ENCODE data around the gene KCNK18.
A peak's percentile ranks its signal among the peaks of the same experiment; 100 is the strongest.
"Not testable (repeated sequence)": the region's sequence is repeated elsewhere in the genome, so short reads cannot be mapped to it uniquely, and the experiment has no call there.

Gene KCNK18

GRCh38 chr10:117174439-117175214 lies 22.7 kb upstream of the KCNK18 start:
- DNase-seq = no peak

GRCh38 chr10:117175215-117175900 lies 21.9 kb upstream of the KCNK18 start:
- DNase-seq = no peak

- DNase-seq = no peak
Measured at GRCh38 chr10:117175901-117176534, 21.3 kb upstream of the KCNK18 start.

DNA sequence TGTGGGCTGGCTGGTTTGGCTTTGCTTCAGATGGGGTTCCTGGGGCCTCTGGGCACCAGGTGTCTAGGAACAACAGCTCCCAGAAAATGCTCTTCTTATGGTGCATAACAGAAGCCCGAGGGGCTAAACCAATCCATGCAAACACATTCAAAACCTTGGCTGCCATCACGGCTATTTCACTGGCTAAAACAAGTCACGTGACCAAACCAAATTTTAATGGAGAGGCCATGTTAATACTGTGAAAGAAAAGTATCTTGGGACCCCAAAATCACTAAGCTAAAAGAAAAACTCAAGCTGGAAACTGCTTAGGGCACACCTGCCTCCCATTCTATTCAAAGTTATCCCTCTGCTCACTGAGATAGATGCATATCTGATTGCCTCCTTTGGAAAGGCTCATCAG lies 19.1 kb upstream of the KCNK18 start:
- no peak for DNase-seq

DNA sequence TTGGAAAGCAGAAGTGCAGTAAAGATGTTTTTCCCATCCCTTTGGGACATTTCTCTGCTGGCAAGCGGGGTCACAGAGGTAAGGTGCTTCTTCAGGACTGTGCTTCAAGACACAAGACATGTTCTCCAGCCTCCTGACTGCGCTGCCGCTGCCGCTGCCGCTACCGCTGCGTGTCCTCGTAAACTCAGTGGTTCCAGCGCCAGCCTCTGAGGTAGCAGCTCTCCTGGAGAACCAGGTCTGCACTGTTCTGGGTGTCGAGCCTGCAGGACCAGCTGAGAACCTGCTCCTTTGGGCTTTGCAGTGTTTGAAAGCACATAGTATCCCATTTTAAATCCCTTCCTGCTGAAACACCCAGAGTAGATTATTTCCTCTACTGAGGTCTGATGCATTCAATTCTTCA lies 13.0 kb upstream of the KCNK18 start:
- no peak for DNase-seq

DNA sequence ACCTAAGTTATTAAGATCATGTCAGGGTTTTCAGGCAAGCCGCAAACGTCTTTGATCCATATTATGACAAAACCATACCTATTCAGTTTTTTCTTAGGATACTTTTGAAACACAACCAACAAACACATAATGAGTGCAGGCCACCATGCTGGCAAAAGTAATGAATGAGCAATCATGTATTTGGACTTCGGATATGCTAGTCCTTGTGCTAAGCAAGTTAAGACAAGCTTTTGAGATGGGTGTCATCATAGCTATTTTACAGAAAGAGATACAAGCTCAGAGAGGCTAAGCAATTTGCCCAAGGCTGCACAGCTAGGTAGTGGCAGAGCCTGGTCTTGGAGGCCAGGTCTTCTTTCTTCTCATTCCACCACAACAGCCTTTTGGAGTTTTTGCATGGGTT lies 12.5 kb upstream of the KCNK18 start:
- DNase-seq = no peak

DNA sequence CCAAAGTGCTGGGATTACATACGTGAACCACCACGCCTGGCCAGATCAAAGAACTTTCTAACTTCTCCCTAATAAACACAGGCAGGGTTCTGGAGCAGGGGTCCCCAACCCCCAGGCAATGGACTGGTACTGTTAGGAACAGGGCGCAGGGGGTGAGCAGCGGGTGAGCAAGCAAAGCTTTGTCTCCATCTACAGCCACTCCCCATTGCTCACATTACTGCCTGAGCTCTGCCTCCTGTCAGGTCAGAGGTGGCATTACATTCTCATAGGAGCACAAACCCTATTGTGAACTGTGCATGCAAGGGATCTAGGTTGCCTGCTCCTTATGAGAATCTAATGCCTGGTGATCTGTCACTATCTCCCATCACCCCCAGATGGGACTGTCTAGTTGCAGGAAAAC lies 11.5 kb upstream of the KCNK18 start:
- DNase-seq = not testable (repeated sequence)

DNA sequence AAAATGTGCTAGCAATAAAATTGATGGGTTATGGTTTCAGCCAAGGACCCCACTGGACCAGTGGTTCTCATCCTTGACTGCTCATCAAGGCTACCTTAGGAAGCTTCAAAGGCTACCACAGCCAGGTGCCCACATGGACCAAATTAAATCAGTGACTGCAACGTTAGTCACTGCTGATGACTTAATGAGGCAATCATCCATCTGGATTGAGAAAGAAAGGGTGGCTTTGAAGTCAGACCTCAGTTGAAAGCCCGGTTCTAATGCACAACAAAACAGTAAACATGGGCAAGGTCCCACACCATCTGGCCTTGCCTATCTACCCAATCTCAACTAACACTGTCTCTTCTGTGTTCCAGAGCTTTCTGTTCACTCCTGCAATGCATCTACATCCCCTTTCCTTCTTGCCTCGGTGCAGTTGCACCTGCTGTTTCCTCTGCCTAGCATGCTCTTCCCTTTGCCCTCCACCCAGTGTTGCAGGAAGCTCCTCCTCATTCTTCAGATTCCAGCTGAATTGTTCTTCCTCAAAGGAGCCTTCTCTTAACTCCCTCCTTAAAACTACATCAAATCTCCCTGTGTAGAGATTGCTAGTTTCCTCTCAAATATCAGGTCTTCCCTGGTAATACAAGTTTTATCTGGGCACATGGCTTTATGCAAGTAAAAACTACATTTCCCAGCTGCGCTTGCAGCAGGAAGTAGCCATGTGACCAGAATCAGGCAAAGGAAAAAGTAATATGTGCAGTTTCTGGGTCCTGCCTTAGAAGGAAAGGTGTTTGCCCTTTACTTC lies 10.3 kb upstream of the KCNK18 start:
- no peak for DNase-seq

- no peak for DNase-seq
Measured at GRCh38 chr10:117188371-117188770, 8.9 kb upstream of the KCNK18 start.

- no peak for DNase-seq
Measured at GRCh38 chr10:117189557-117189956, 7.7 kb upstream of the KCNK18 start.

DNA sequence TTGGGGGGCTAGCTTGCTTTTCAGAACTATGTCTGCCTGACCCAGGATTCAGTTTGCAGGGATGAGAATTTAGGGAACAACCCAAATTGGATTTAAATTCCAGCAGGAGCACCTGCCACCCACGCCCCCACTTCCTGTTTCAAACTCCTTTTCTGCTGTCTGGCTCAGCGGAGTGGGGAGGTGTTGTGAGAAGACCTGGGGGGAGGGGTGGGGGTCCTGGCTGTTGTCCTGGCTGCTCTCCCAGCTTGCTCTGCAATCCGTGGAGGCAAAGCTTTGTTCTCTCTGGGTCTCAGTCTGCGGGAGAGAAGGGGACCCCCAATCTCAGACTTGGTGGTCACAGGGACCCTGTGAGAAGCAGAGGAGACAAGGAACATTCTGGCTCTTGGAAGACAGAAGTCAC lies 799 bp downstream of the KCNK18 start:
- DNase-seq = no peak

GRCh38 chr10:117201826-117202225 lies 4.5 kb downstream of the KCNK18 start:
- DNase-seq = no peak

GRCh38 chr10:117204316-117204715 lies 7.0 kb downstream of the KCNK18 start:
- no peak for DNase-seq

DNA sequence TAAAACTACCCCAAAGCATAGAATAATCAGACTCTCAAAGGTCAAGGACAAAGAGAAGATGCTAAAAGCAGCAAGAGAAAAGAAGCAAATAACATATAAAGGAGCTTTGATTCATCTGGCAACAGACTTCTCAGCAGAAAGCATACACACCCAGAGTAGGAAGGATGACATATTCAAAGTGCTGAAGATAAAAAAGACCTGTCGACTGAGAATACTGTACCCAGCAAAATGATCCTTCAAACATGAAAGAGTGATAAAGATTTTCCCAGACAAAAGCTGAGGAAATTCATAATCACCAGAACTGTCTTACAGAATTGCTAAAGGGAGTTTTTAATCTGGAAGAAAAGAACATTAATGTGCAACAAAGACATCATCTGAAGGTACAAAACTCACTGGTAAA lies 14.9 kb downstream of the KCNK18 start:
- DNase-seq = no peak

GRCh38 chr10:117214401-117214800 lies 17.1 kb downstream of the KCNK18 start:
- no peak for DNase-seq

DNA sequence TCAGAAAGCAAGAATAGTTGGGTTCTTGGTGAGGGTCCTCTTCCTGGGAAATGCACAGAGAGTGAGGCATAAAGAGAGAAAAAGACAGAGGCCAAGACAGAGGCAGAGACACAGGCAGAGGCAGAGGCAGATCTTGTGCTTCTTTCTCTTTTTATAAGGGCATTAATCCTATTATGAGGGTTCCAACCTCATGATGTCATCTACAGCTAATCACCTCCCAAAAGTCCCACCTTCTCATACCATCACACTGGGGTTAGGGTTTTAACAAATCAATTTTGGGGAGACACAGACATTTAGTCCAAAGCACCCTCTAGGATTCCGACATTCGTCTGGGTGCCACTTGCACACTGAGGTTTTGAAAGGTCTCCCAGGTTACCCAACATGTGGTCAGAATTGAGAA lies 17.8 kb downstream of the KCNK18 start:
- no peak for DNase-seq

DNA sequence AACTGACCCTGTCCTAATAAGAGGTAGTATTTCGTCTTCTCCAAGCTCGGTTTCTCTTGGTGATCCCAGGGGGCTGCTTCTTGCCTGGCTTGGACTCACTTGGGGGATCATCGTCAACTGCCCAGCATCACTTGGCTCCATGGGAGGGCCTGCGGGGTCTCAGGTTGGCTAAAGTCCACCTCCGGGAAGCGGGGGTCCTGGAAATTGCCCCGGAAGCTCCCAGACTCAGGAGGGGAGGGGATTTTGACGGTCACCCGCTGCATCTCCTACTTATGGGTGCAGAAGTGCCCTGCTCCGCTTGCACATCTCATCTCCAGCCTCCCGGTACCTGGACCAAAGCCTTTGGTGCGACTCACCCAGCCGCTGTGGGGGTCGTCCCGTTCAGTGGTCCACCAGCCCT lies 18.7 kb downstream of the KCNK18 start:
- DNase-seq = no peak

- peak; percentile 42 for DNase-seq
Measured at GRCh38 chr10:117216611-117217195, 19.4 kb downstream of the KCNK18 start.

GRCh38 chr10:117217196-117217761 lies 20.0 kb downstream of the KCNK18 start:
- DNase-seq = no peak

- no peak for DNase-seq
Measured at GRCh38 chr10:117218654-117219053, 21.4 kb downstream of the KCNK18 start.

GRCh38 chr10:117221156-117221711 lies 23.9 kb downstream of the KCNK18 start:
- no peak for DNase-seq

DNA sequence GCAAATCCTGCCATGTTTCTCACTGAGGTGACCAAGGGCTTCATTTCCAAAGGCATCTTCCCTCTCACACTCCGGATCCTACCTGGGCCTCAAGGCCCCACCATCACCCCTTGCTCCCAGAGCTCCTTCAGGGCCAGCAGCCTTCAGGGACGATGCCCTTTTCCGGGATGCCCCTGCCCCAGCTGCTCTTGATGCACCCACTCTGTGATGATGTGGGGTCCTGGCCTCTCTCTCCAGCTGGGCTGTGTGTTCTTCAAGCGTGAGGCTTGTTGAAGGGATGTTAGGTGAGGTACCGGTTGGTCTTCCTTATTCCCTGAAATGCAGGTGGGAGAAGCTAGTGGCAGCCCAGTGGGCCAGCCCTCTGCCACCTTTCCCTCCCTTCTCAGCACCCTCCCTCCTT lies 25.3 kb downstream of the KCNK18 start:
- no peak for DNase-seq
